RWPE1 (cell line): ENCODE data around the gene ZCCHC8.

ENCODE experiments used
- CTCF ChIA-PET: fragments of 350-600 bp; sonication (Branson Sonifier 250); formaldehyde crosslinking; extraction: SDS; loops from one replicate; lab custom pipeline; 2021; lab: Yijun Ruan, JAX
- POLR2A ChIA-PET: fragments of 400-600 bp; formaldehyde crosslinking; extraction: SDS; loops from one replicate; lab custom pipeline; 2020; ENCODE audit warnings: antibody characterized with exemption; ENCODE audit not compliant: low non-redundant PET; lab: Yijun Ruan, JAX
- DNase-seq: peaks from one replicate; pipeline ENCODE4 v3.0.0; 2012; ENCODE audit warnings: low spot score
- H3K27ac ChIP-seq: fragments of 450-650 bp; 2 replicates; pipeline ENCODE4 v1.5.1; 2017
- CTCF ChIP-seq: fragments of 450-650 bp; conservative IDR thresholded peaks from 2 replicates; pipeline ENCODE4 v1.5.1; 2017; ENCODE audit warnings: low read depth, mild to moderate bottlenecking

The ZCCHC8 gene

DNA sequence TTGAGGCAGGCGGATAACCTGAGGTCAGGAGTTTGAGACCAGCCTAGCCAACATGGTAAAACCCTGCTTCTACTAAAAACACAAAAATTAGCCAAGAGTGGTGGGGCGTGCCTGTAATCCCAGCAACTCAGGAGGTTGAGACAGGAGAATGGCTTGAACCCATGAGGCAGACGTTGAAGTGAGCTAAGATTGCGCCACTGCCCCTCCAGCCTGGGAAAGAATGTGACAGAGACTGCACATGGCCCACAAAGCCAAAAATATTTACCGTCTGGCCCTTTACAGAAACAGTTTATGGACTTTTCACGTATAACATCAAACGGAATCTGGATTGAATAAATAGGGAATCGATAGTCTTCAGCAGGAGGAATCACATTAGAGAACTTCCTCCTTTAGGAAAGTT, 22.5 kb upstream of the ZCCHC8 start:
- DNase-seq: no peak
- POLR2A ChIA-PET: no interaction called here
- CTCF ChIA-PET: no interaction called here
- no peak for TF ChIP-seq CTCF
- peak overlapping the region; percentile 43; the same call in 1 of the 2 replicates for H3K27ac ChIP-seq

- DNase-seq: no peak
- H3K27ac ChIP-seq: no peak overlapping the region
- POLR2A ChIA-PET: no interaction called here
- no peak for TF ChIP-seq CTCF
- CTCF ChIA-PET: no interaction called here
These were observed 19.9 kb upstream of the ZCCHC8 start for GRCh38 chr12:122520676-122521075.

GRCh38 chr12:122519418-122519817, 18.7 kb upstream of the ZCCHC8 start:
- ChIA-PET CTCF (no interaction called here), POLR2A (no interaction called here)
- H3K27ac ChIP-seq: no peak overlapping the region
- DNase-seq: no peak
- TF ChIP-seq CTCF: no peak

DNA sequence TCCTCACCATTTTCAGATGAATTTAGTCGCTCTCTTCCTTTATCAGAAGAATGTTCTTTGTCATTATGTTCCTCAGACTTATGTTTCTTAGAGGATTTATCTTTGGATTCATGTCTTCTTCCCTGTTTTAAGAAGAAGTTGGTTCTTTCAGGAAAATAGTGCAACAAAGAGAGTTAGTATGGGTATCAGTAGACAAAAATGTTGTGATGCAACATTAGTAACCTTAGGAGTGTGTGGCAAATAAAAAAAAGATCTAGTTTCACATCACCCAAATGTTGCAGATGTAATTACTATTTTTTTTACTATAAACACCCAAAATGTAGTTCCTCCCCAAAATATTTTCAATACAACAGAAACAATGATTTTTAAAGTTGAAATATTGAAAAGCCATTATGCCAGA, 18.2 kb upstream of the ZCCHC8 start:
- no peak overlapping the region for H3K27ac ChIP-seq
- DNase-seq: no peak
- TF ChIP-seq CTCF: no peak
- ChIA-PET POLR2A (no interaction called here), CTCF (no interaction called here)

GRCh38 chr12:122517877-122518276, 17.1 kb upstream of the ZCCHC8 start:
- TF ChIP-seq CTCF: no peak
- ChIA-PET POLR2A (no interaction called here), CTCF (no interaction called here)
- H3K27ac ChIP-seq: peak overlapping the region; percentile 55
- no peak for DNase-seq

GRCh38 chr12:122516544-122517361, 16.0 kb upstream of the ZCCHC8 start:
- DNase-seq: no peak
- CTCF ChIA-PET: no interaction called here
- no peak overlapping the region for H3K27ac ChIP-seq
- POLR2A ChIA-PET: no interaction called here
- no peak for TF ChIP-seq CTCF
